Measurements from ENCODE around the gene PRDX2. TPM values are rescaled to one million over a fixed set of nuclear protein-coding genes. Genes with fewer than 3 reads are reported as not detected.

The PRDX2 gene
- total RNA-seq, 2 experiments from 2014 or later: 357 to 399 TPM

- CTCF ChIA-PET (ENCODE audit: unreplicated experiment): no interaction called here
- Histone ChIP-seq H3K9me2 (ENCODE audit: insufficient read depth, low read length) (no peaks in the 10 kb centered on the region), H3K4me1 (ENCODE audit: insufficient read depth, low read length, poor library complexity, severe bottlenecking) (no peaks in the 10 kb centered on the region), H3K4me3 (ENCODE audit: low read depth, low read length, poor library complexity, severe bottlenecking) (no peak overlapping the region), H3K79me2 (ENCODE audit: insufficient read depth, low read depth, low read length) (no peaks in the 10 kb centered on the region), H3K36me3 (ENCODE audit: insufficient read depth, low read length) (no peaks in the 10 kb centered on the region), H3K27ac (ENCODE audit: low read depth, low read length, poor library complexity, severe bottlenecking) (no peak overlapping the region), H2AFZ (ENCODE audit: low read length) (no peak overlapping the region), H3K4me2 (ENCODE audit: low read length) (no peak overlapping the region), H3K9me3 (ENCODE audit: low read length) (no peaks in the 10 kb centered on the region), H4K20me1 (ENCODE audit: insufficient read depth, low read length) (no peaks in the 10 kb centered on the region)
- no TSS peak for BruUV-seq (replicated peaks)
- POLR2A ChIA-PET: no interaction called here
- DNase-seq (ENCODE audit: low spot score): peak; percentile 35
- intact Hi-C loops (cut with micrococcal nuclease; ENCODE audit: unreplicated experiment): loop anchor here (2.0 kb wide), 1 partner anchor 41 kb away; no protein-coding TSS in a partner anchor
- TF ChIP-seq CTCF (conservative IDR thresholded peaks at IDR 0.05; ENCODE audit: low read length) (peak; percentile 82), EZH2phosphoT487 (IDR thresholded peaks at IDR 0.05; ENCODE audit: borderline replicate concordance, low read depth, low read length) (no peak)
Measured at GRCh38 chr19:12757544-12758274, 43.9 kb downstream of the PRDX2 start.

GRCh38 chr19:12756150-12756883 is 45.3 kb downstream of the PRDX2 start:
- no peak for DNase-seq (ENCODE audit: low spot score)
- Histone ChIP-seq H3K4me2 (ENCODE audit: low read length) (no peak overlapping the region), H3K4me1 (ENCODE audit: insufficient read depth, low read length, poor library complexity, severe bottlenecking) (no peaks in the 10 kb centered on the region), H3K79me2 (ENCODE audit: insufficient read depth, low read depth, low read length) (no peaks in the 10 kb centered on the region), H4K20me1 (ENCODE audit: insufficient read depth, low read length) (no peaks in the 10 kb centered on the region), H2AFZ (ENCODE audit: low read length) (no peak overlapping the region), H3K27ac (ENCODE audit: low read depth, low read length, poor library complexity, severe bottlenecking) (no peak overlapping the region), H3K36me3 (ENCODE audit: insufficient read depth, low read length) (no peaks in the 10 kb centered on the region), H3K9me3 (ENCODE audit: low read length) (no peaks in the 10 kb centered on the region), H3K9me2 (ENCODE audit: insufficient read depth, low read length) (no peaks in the 10 kb centered on the region), H3K4me3 (ENCODE audit: low read depth, low read length, poor library complexity, severe bottlenecking) (no peak overlapping the region)
- CTCF ChIA-PET (ENCODE audit: unreplicated experiment): no interaction called here
- POLR2A ChIA-PET: interaction anchor here (0.6 kb wide), 1 partner anchor 13 kb away, joined by 4 read pairs; no protein-coding TSS in a partner anchor
- intact Hi-C loops (cut with micrococcal nuclease; ENCODE audit: unreplicated experiment): loop anchor here (2.0 kb wide), 1 partner anchor 40 kb away; no protein-coding TSS in a partner anchor
- no peak for TF ChIP-seq EZH2phosphoT487 (IDR thresholded peaks at IDR 0.05; ENCODE audit: borderline replicate concordance, low read depth, low read length)
- TF ChIP-seq CTCF (conservative IDR thresholded peaks at IDR 0.05; ENCODE audit: low read length): no peak
- no TSS peak for BruUV-seq (replicated peaks)
